Neural cell (in vitro differentiated cells): ENCODE measurements around the gene RPL27. TPM values are rescaled to one million over a fixed set of nuclear protein-coding genes. Genes with fewer than 3 reads are reported as not detected.

ENCODE experiments used
- H2AFZ ChIP-seq: fragments of 200-600, 300-800 bp; sonication (generic), shearing (Covaris generic); 2 replicates; pipeline ENCODE4 v1.6.0; 2014; ENCODE audit warnings: low read depth, mild to moderate bottlenecking, antibody characterized with exemption, low read length, moderate library complexity
- H3F3A ChIP-seq: fragments of 200-600 bp; shearing (Covaris generic); 2 replicates; pipeline ENCODE4 v1.6.1; 2016; ENCODE audit warnings: mild to moderate bottlenecking, moderate library complexity, mixed read lengths, antibody characterized with exemption, low read length; ENCODE audit not compliant: insufficient read depth, poor library complexity, severe bottlenecking
- H3K27ac ChIP-seq: fragments of 200-600, 300-800 bp; sonication (generic), shearing (Covaris generic); 2 replicates; pipeline ENCODE4 v1.5.1; 2014; ENCODE audit warnings: mild to moderate bottlenecking, low read length, moderate library complexity
- H3K27me3 ChIP-seq: fragments of 300-800, 200-600 bp; sonication (generic), shearing (Covaris generic); 2 replicates; pipeline ENCODE4 v1.6.0; 2014; ENCODE audit warnings: mild to moderate bottlenecking, low read depth, low read length, moderate library complexity; ENCODE audit not compliant: insufficient read depth
- H3K36me3 ChIP-seq: fragments of 300-800, 200-600 bp; sonication (generic), shearing (Covaris generic); 2 replicates; pipeline ENCODE4 v1.5.1; 2014; ENCODE audit warnings: mild to moderate bottlenecking, antibody characterized with exemption, low read length, moderate library complexity; ENCODE audit not compliant: insufficient read depth
- H3K4me2 ChIP-seq: fragments of 300-800, 200-600 bp; sonication (generic), shearing (Covaris generic); 2 replicates; pipeline ENCODE4 v1.6.0; 2014; ENCODE audit warnings: mild to moderate bottlenecking, low read length
- H3K4me3 ChIP-seq: fragments of 300-800, 200-600 bp; sonication (generic), shearing (Covaris generic); 2 replicates; pipeline ENCODE4 v1.5.1; 2014; ENCODE audit warnings: mild to moderate bottlenecking, low read length, moderate library complexity
- H3K79me2 ChIP-seq: fragments of 200-600 bp; shearing (Covaris generic); replicated peaks from 2 replicates; pipeline ENCODE4 v1.6.0; 2014; ENCODE audit warnings: mild to moderate bottlenecking, low read length, moderate library complexity; ENCODE audit not compliant: insufficient read depth
- H3K9ac ChIP-seq: fragments of 300-800, 200-600 bp; sonication (generic), shearing (Covaris generic); 2 replicates; pipeline ENCODE4 v1.6.1; 2016; ENCODE audit warnings: mild to moderate bottlenecking, low read length, mixed read lengths
- H3K9me2 ChIP-seq: fragments of 200-600 bp; shearing (Covaris generic); 2 replicates; pipeline ENCODE4 v1.6.1; 2016; ENCODE audit warnings: mild to moderate bottlenecking, low read length, mixed read lengths; ENCODE audit not compliant: insufficient read depth
- H3K9me3 ChIP-seq: fragments of 200-600, 300-800 bp; sonication (generic), shearing (Covaris generic); 2 replicates; pipeline ENCODE4 v1.6.1; 2016; ENCODE audit warnings: mild to moderate bottlenecking, mixed run types, low read length, moderate library complexity, mixed read lengths
- H4K20me1 ChIP-seq: fragments of 200-600 bp; shearing (Covaris generic); 2 replicates; pipeline ENCODE4 v1.6.1; 2016; ENCODE audit warnings: mild to moderate bottlenecking, mixed run types; ENCODE audit not compliant: insufficient read depth
- CTCF ChIP-seq: fragments of 450-650 bp; IDR thresholded peaks from 2 replicates; pipeline ENCODE4 v1.5.1; 2014; ENCODE audit warnings: antibody characterized with exemption, mild to moderate bottlenecking, moderate library complexity; ENCODE audit not compliant: poor library complexity, severe bottlenecking
- EP300 ChIP-seq: fragments of 450-650 bp; conservative IDR thresholded peaks from 2 replicates; pipeline ENCODE4 v1.6.1; 2014; ENCODE audit warnings: antibody characterized with exemption, mild to moderate bottlenecking, moderate library complexity; ENCODE audit not compliant: poor library complexity, severe bottlenecking
- EZH2 ChIP-seq: fragments of 200-600, 300-800 bp; shearing (Covaris generic), sonication (generic); IDR thresholded peaks from 2 replicates; pipeline ENCODE4 v1.6.1; 2014; ENCODE audit warnings: antibody characterized with exemption, low read length, borderline replicate concordance, mild to moderate bottlenecking; ENCODE audit not compliant: insufficient read depth, poor library complexity, severe bottlenecking
- MXI1 ChIP-seq: fragments of 450-650 bp; conservative IDR thresholded peaks from 2 replicates; pipeline ENCODE4 v1.6.1; 2014; ENCODE audit warnings: antibody characterized with exemption, mild to moderate bottlenecking; ENCODE audit not compliant: poor library complexity, severe bottlenecking
- POLR2AphosphoS5 ChIP-seq: IDR thresholded peaks from 2 replicates; pipeline ENCODE4 v1.6.1; 2012
- RAD21 ChIP-seq: fragments of 450-650 bp; conservative IDR thresholded peaks from 2 replicates; pipeline ENCODE4 v1.6.1; 2014; ENCODE audit warnings: antibody characterized with exemption, mild to moderate bottlenecking, moderate library complexity
- REST ChIP-seq: IDR thresholded peaks from 2 replicates; pipeline ENCODE4 v1.6.1; 2012; ENCODE audit warnings: borderline replicate concordance
- SMC3 ChIP-seq: fragments of 450-650 bp; conservative IDR thresholded peaks from 2 replicates; pipeline ENCODE4 v1.6.1; 2014; ENCODE audit warnings: antibody characterized with exemption, mild to moderate bottlenecking, moderate library complexity; ENCODE audit not compliant: poor library complexity
- TAF1 ChIP-seq: IDR thresholded peaks from 2 replicates; pipeline ENCODE4 v1.6.1; 2012; ENCODE audit warnings: low read depth
- polyA plus RNA-seq: library from polyadenylated mRNA; depleted of rRNA; stranded (reverse); fragments of >200 nt; gene quantifications from 2 replicates; pipeline ENCODE4 v1.2.3, GENCODE V29; 2014

Gene RPL27
- polyA plus RNA-seq, 1 donor from 2014 or later = 1,167 TPM

- Histone ChIP-seq H3K9me2 (no peaks in the 10 kb centered on the region), H3K4me2 (peak within 1 kb of the TSS; percentile 93), H2AFZ (peak within 1 kb of the TSS; percentile 48), H4K20me1 (no peaks in the 10 kb centered on the region), H3K27me3 (no peaks in the 10 kb centered on the region), H3K36me3 (no peaks in the 10 kb centered on the region), H3K9me3 (no peaks in the 10 kb centered on the region), H3K9ac (peak within 1 kb of the TSS; percentile 95), H3F3A (no peaks in the 10 kb centered on the region), H3K4me3 (peak within 1 kb of the TSS; percentile 99), H3K79me2 (peaks cover 27% of the 10 kb centered on the region), H3K27ac (peak within 1 kb of the TSS; percentile 90)
- TF ChIP-seq EP300 = no peak
- no peak for TF ChIP-seq EZH2
- no peak for TF ChIP-seq RAD21
- TF ChIP-seq TAF1 = no peak
- no peak for TF ChIP-seq POLR2AphosphoS5
- TF ChIP-seq CTCF = no peak
- TF ChIP-seq REST = no peak
- no peak for TF ChIP-seq MXI1
- no peak for TF ChIP-seq SMC3
Observed at GRCh38 chr17:42979511-42980273, 18.5 kb upstream of the RPL27 start, which contains the start of gene PTGES3L. TSS of gene PTGES3L (minus strand) at chr17:42980080. CDS start at chr17:42980053, 27 bp downstream.

GRCh38 chr17:42980274-42980765 lies 17.9 kb upstream of the RPL27 start, which contains the start of gene RUNDC1:
TSS of gene RUNDC1 (plus strand) at chr17:42980565. CDS start at chr17:42980577, 12 bp downstream.
- no peaks in the 10 kb centered on the region for H3K36me3 ChIP-seq
- H3K9me3 ChIP-seq = no peaks in the 10 kb centered on the region
- H3K27me3 ChIP-seq = no peaks in the 10 kb centered on the region
- TF ChIP-seq REST (peak; percentile 53), CTCF (no peak), SMC3 (no peak), EP300 (peak; percentile 21), MXI1 (peak; percentile 81), POLR2AphosphoS5 (peak; percentile 93), RAD21 (no peak), TAF1 (peak; percentile 83), EZH2 (no peak)
- H2AFZ ChIP-seq = peak within 1 kb of the TSS; percentile 48
- H3K9me2 ChIP-seq = no peaks in the 10 kb centered on the region
- H3K27ac ChIP-seq = peak within 1 kb of the TSS; percentile 90
- H3K9ac ChIP-seq = peak within 1 kb of the TSS; percentile 95
- H3K4me3 ChIP-seq = peak within 1 kb of the TSS; percentile 99
- peaks cover 27% of the 10 kb centered on the region for H3K79me2 ChIP-seq
- no peaks in the 10 kb centered on the region for H4K20me1 ChIP-seq
- H3K4me2 ChIP-seq = peak within 1 kb of the TSS; percentile 93
- no peaks in the 10 kb centered on the region for H3F3A ChIP-seq
